ENCODE measurements around the gene ADGRG6.

DNA sequence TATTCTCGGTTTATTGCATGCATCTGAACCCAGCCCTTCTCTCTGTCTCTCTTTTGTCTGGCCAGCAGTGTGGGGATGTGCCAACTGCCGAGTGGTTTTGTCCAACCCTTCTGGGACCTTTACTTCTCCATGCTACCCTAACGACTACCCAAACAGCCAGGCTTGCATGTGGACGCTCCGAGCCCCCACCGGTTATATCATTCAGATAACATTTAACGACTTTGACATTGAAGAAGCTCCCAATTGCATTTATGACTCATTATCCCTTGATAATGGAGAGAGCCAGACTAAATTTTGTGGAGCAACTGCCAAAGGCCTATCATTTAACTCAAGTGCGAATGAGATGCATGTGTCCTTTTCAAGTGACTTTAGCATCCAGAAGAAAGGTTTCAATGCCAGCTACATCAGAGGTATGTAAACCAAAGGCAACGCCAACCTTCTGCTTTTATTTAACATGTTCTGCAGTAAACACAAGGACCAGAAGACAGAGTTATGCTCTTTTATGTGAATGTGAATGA lies 65.8 kb downstream of the ADGRG6 start:
- TF ChIP-seq, protein P1, sequence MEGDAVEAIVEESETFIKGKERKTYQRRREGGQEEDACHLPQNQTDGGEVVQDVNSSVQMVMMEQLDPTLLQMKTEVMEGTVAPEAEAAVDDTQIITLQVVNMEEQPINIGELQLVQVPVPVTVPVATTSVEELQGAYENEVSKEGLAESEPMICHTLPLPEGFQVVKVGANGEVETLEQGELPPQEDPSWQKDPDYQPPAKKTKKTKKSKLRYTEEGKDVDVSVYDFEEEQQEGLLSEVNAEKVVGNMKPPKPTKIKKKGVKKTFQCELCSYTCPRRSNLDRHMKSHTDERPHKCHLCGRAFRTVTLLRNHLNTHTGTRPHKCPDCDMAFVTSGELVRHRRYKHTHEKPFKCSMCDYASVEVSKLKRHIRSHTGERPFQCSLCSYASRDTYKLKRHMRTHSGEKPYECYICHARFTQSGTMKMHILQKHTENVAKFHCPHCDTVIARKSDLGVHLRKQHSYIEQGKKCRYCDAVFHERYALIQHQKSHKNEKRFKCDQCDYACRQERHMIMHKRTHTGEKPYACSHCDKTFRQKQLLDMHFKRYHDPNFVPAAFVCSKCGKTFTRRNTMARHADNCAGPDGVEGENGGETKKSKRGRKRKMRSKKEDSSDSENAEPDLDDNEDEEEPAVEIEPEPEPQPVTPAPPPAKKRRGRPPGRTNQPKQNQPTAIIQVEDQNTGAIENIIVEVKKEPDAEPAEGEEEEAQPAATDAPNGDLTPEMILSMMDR (IDR thresholded peaks at IDR 0.05) = no peak
- no peak for TF ChIP-seq POLR2A (IDR thresholded peaks at IDR 0.05)
